Measurements from ENCODE around the gene AKAP6. TPM values are rescaled to one million over a fixed set of nuclear protein-coding genes. Genes with fewer than 3 reads are reported as not detected.
A peak's percentile ranks its signal among the peaks of the same experiment; 100 is the strongest.

The AKAP6 gene
- total and polyA plus RNA-seq, 2 of the 8 experiments (the other 6 are each of a cell fraction or from before 2014, with no cell fraction given), result 0.09 to 0.89 TPM

- H3K79me2 ChIP-seq (ENCODE audit: control insufficient read depth in 1 of 2, insufficient read depth in 2 of 2, low read length in 2 of 2), result no peaks in the 10 kb centered on the region
- ChIA-PET POLR2A (ENCODE audit: partially characterized antibody) (no interaction called here), CTCF (ENCODE audit: partially characterized antibody) (interaction anchor here (1.4 to 2.0 kb wide), 3 partner anchors 10 to 15 kb away, joined by 3 to 8 read pairs (median 4); no protein-coding TSS in a partner anchor)
- H3K27ac ChIP-seq (ENCODE audit: low read depth, low read length), result no peak overlapping the region
- H3K23me2 ChIP-seq (ENCODE audit: low read depth, low read length), result no peaks in the 10 kb centered on the region; the same call in 1 of the 2 replicates
- H2AFZ ChIP-seq (ENCODE audit: low read length), result 0 out of 2 replicates have a peak overlapping the region, but pooled peaks have one; percentile 21
- DNase-seq (ENCODE audit: low read depth in 1 of 2, low spot score in 2 of 2) (no peak), FAIRE-seq (no peak)
- no peak overlapping the region for H4K5ac ChIP-seq (ENCODE audit: insufficient read length, low read depth, low read length)
- no peak overlapping the region for H4K8ac ChIP-seq (ENCODE audit: extremely low read depth, insufficient read depth, low read length)
- no peak for TF ChIP-seq MAX (IDR thresholded peaks at IDR 0.05)
- no peak for TF ChIP-seq CHD1 (IDR thresholded peaks at IDR 0.05; ENCODE audit: low read depth, low read length)
- no peak for TF ChIP-seq SIN3A (conservative IDR thresholded peaks at IDR 0.05 in 1 of 2, IDR thresholded peaks at IDR 0.05 in 1 of 2; ENCODE audit: low read depth in 1 of 2, low read length in 2 of 2)
- TF ChIP-seq TEAD4 (IDR thresholded peaks at IDR 0.05; ENCODE audit: low read depth, low read length), result no peak
- TF ChIP-seq KDM4A (IDR thresholded peaks at IDR 0.05; ENCODE audit: low read depth, low read length, severe bottlenecking), result no peak
- no peak for TF ChIP-seq KDM1A (IDR thresholded peaks at IDR 0.05; ENCODE audit: borderline replicate concordance, low read length)
- TF ChIP-seq, protein P1, sequence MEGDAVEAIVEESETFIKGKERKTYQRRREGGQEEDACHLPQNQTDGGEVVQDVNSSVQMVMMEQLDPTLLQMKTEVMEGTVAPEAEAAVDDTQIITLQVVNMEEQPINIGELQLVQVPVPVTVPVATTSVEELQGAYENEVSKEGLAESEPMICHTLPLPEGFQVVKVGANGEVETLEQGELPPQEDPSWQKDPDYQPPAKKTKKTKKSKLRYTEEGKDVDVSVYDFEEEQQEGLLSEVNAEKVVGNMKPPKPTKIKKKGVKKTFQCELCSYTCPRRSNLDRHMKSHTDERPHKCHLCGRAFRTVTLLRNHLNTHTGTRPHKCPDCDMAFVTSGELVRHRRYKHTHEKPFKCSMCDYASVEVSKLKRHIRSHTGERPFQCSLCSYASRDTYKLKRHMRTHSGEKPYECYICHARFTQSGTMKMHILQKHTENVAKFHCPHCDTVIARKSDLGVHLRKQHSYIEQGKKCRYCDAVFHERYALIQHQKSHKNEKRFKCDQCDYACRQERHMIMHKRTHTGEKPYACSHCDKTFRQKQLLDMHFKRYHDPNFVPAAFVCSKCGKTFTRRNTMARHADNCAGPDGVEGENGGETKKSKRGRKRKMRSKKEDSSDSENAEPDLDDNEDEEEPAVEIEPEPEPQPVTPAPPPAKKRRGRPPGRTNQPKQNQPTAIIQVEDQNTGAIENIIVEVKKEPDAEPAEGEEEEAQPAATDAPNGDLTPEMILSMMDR (IDR thresholded peaks at IDR 0.05; ENCODE audit: control extremely low read depth in 1 of 3, insufficient read depth in 1 of 3, low read depth in 1 of 3, low read length in 3 of 3), result no peak
- TF ChIP-seq JUND (IDR thresholded peaks at IDR 0.05; ENCODE audit: low read length), result no peak
- TF ChIP-seq JUN (IDR thresholded peaks at IDR 0.05; ENCODE audit: low read depth, low read length), result no peak
- TF ChIP-seq EZH2 (IDR thresholded peaks at IDR 0.05; ENCODE audit: low read depth, low read length, severe bottlenecking), result no peak
- H3K27me3 ChIP-seq (replicated peaks in 1 of 4; ENCODE audit: control insufficient read depth in 3 of 4, extremely low read depth in 1 of 4, insufficient read depth in 3 of 4, low read length in 3 of 4), result no peaks in the 10 kb centered on the region
- no peak overlapping the region for H2AK5ac ChIP-seq (ENCODE audit: low read depth, low read length)
- no peak overlapping the region for H3K4me2 ChIP-seq (ENCODE audit: insufficient read depth in 1 of 2, low read depth in 2 of 2, low read length in 2 of 2)
- no peaks in the 10 kb centered on the region for H3K79me1 ChIP-seq (ENCODE audit: low read depth, low read length)
- no peak overlapping the region for H2BK20ac ChIP-seq (ENCODE audit: low read length)
- no peaks in the 10 kb centered on the region for H3K36me3 ChIP-seq (ENCODE audit: control insufficient read depth in 2 of 4, insufficient read depth in 4 of 4, low read length in 3 of 4)
- 0 out of 2 replicates have a peak overlapping the region, but pooled peaks have one; percentile 31 for H2BK12ac ChIP-seq (ENCODE audit: low read depth, low read length)
- no peak overlapping the region for H3K9ac ChIP-seq (replicated peaks in 1 of 4; ENCODE audit: extremely low read depth in 1 of 4, low read depth in 3 of 4, low read length in 3 of 4)
- H3K18ac ChIP-seq (ENCODE audit: extremely low read depth, low read length), result no peak overlapping the region
- H4K91ac ChIP-seq (replicated peaks; ENCODE audit: insufficient read length, low read length), result no peak overlapping the region
- WGBS, 2 experiments (ENCODE audit: extremely low coverage in 1 of 2, insufficient coverage in 1 of 2, insufficient read length in 1 of 2, insufficient replicate concordance in 2 of 2, low coverage in 1 of 2, low lambda C conversion rate in 2 of 2, missing lambda C conversion rate in 1 of 2), result 98% methylated on average over 7 of the region's 7 CpGs; no CpG with 5 or more reads in 1 of the 2 experiments
- H2BK120ac ChIP-seq (replicated peaks; ENCODE audit: low read depth, low read length), result no peak overlapping the region
- H3K23ac ChIP-seq (ENCODE audit: insufficient read length), result no peak overlapping the region
- no peaks in the 10 kb centered on the region for H3K9me3 ChIP-seq (ENCODE audit: insufficient read depth in 2 of 2, low read depth in 1 of 2, low read length in 1 of 2)
- no peaks in the 10 kb centered on the region for H4K20me1 ChIP-seq (replicated peaks in 1 of 2; ENCODE audit: control insufficient read depth in 1 of 2, insufficient read depth in 2 of 2, low read length in 2 of 2)
- no peak overlapping the region for H3K4ac ChIP-seq (replicated peaks; ENCODE audit: insufficient read length, low read depth, low read length)
- H3K14ac ChIP-seq (ENCODE audit: insufficient read length), result no peak overlapping the region
- H2BK5ac ChIP-seq (ENCODE audit: low read depth, low read length), result no peak overlapping the region
- no peak overlapping the region for H3K56ac ChIP-seq (replicated peaks; ENCODE audit: insufficient read length, low read depth, low read length)
- no peak overlapping the region for H3K4me3 ChIP-seq (ENCODE audit: extremely low read depth in 1 of 4, insufficient read depth in 2 of 4, low read depth in 3 of 4, low read length in 4 of 4)
- H2BK15ac ChIP-seq (ENCODE audit: low read length), result no peak overlapping the region
- no peaks in the 10 kb centered on the region for H3K4me1 ChIP-seq (replicated peaks in 1 of 4; ENCODE audit: control insufficient read depth in 3 of 4, insufficient read depth in 4 of 4, low read length in 3 of 4)
Observed at GRCh38 chr14:32602699-32603098, 273.6 kb downstream of the AKAP6 start.
